ENCODE results near the gene DENND2D.

The DENND2D gene

DNA sequence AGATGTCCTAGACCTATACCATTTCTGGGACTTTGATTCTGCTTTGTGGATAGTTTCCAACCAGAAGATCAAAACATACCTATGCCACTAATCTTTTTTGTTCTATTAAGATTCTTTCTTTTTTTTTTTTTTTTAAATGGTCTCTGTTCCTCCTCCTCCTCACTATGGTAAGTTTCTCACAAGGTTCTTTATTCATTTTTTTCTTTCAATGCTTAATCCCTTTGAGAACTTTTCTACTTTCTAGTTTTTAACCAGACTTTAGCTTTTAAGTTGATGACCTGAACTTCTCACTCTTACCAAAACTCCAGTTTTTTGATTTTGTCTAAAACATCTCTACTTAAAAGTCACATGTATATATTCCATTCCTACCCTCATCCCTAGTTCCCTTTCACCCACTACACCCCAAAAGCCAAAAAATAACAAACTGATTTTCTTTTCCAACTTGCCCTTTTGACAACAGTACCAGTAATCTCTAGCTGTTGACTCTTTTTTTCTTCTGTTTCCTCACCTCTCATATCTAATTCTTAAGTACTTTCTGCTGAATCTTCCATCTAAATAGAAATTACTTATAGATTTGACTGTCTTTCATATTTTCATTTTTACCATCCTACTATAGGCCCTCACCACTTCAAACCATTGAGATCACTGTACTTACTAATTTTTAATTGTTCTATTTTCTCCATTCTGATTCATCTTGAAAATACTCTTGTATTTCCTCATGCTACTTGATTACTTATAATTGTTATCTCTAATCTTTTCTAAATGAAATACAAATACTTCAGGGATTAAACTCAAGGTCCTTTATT lies 54.3 kb downstream of the DENND2D start:
- no peaks in the 10 kb centered on the region for H3K9me3 ChIP-seq (ENCODE audit: severe bottlenecking)
- no peak overlapping the region for H3K4me3 ChIP-seq (ENCODE audit: severe bottlenecking)
- DNase-seq (ENCODE audit: low spot score) (no peak), ATAC-seq (ENCODE audit: low read depth) (no peak)
- peaks cover 47% of the 10 kb centered on the region for H3K36me3 ChIP-seq (ENCODE audit: low read depth)
- H3K27ac ChIP-seq (ENCODE audit: poor library complexity, severe bottlenecking): no peak overlapping the region
- TF ChIP-seq, protein P1, sequence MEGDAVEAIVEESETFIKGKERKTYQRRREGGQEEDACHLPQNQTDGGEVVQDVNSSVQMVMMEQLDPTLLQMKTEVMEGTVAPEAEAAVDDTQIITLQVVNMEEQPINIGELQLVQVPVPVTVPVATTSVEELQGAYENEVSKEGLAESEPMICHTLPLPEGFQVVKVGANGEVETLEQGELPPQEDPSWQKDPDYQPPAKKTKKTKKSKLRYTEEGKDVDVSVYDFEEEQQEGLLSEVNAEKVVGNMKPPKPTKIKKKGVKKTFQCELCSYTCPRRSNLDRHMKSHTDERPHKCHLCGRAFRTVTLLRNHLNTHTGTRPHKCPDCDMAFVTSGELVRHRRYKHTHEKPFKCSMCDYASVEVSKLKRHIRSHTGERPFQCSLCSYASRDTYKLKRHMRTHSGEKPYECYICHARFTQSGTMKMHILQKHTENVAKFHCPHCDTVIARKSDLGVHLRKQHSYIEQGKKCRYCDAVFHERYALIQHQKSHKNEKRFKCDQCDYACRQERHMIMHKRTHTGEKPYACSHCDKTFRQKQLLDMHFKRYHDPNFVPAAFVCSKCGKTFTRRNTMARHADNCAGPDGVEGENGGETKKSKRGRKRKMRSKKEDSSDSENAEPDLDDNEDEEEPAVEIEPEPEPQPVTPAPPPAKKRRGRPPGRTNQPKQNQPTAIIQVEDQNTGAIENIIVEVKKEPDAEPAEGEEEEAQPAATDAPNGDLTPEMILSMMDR (IDR thresholded peaks at IDR 0.05; ENCODE audit: poor library complexity, severe bottlenecking): no peak
- peaks cover 12% of the 10 kb centered on the region for H3K4me1 ChIP-seq (ENCODE audit: insufficient read depth, poor library complexity, severe bottlenecking)
- H3K27me3 ChIP-seq (ENCODE audit: insufficient read depth, poor library complexity, severe bottlenecking): no peaks in the 10 kb centered on the region

DNA sequence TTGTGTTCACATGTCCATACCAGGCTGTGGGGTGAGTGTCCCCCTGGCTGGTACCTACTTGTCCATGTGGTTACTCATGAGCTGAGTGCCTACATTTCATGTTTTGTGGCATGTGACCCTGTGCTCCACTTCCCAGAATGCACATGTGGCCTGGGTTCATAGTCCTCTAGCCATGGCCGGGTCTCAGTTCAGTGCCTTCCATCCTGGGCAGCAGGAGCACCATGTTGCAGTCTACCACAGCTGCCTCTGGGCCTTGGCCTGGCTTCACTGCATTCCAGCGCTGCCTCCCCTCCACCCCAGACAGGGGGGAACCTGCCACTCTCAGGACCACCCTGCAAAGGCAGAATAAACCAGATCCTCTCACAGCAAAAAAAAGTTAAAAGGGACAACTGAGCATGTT lies 54.9 kb downstream of the DENND2D start:
- Histone ChIP-seq H3K4me3 (ENCODE audit: severe bottlenecking) (no peak overlapping the region), H3K27me3 (ENCODE audit: insufficient read depth, poor library complexity, severe bottlenecking) (no peaks in the 10 kb centered on the region), H3K36me3 (ENCODE audit: low read depth) (peaks cover 40% of the 10 kb centered on the region), H3K4me1 (ENCODE audit: insufficient read depth, poor library complexity, severe bottlenecking) (peaks cover 15% of the 10 kb centered on the region), H3K27ac (ENCODE audit: poor library complexity, severe bottlenecking) (no peak overlapping the region), H3K9me3 (ENCODE audit: severe bottlenecking) (no peaks in the 10 kb centered on the region)
- TF ChIP-seq, protein P1 (IDR thresholded peaks at IDR 0.05; ENCODE audit: poor library complexity, severe bottlenecking): no peak
- DNase-seq (ENCODE audit: low spot score): no peak
- no peak for ATAC-seq (ENCODE audit: low read depth)

DNA sequence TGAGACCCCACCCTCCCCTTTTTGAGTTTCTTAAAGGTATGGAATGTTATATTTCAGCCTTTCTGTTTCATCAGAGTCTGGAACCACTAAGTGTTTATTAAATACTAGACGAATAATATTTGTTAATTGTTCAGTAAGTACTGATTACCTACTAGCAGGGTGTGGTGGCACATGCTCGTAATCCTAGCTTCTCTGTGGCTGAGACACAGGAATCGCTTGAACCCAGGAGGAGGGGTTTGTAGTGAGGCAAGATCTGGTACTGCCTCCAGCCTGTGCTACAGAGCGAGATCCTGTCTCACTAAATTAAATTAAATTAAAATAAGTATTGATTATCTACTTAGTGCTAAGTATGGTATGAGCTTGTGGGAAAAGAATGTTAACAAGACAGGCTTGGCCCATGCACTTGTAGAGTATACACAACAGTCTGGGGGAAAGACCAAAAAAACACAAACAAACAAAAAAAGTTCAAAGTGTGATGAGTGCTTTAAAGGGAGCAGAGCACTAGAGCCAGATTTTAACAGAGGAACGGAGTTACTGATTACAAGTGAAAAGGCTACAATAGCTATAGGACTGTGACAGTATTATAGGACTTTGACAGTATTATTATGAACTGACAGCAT lies 58.0 kb downstream of the DENND2D start:
- DNase-seq (ENCODE audit: low spot score): no peak
- Histone ChIP-seq H3K27me3 (ENCODE audit: insufficient read depth, poor library complexity, severe bottlenecking) (no peaks in the 10 kb centered on the region), H3K27ac (ENCODE audit: poor library complexity, severe bottlenecking) (no peak overlapping the region), H3K36me3 (ENCODE audit: low read depth) (peaks cover 21% of the 10 kb centered on the region), H3K4me1 (ENCODE audit: insufficient read depth, poor library complexity, severe bottlenecking) (peaks cover 20% of the 10 kb centered on the region), H3K9me3 (ENCODE audit: severe bottlenecking) (no peaks in the 10 kb centered on the region), H3K4me3 (ENCODE audit: severe bottlenecking) (no peak overlapping the region)
- ATAC-seq (ENCODE audit: low read depth): no peak
- TF ChIP-seq, protein P1 (IDR thresholded peaks at IDR 0.05; ENCODE audit: poor library complexity, severe bottlenecking): no peak

DNA sequence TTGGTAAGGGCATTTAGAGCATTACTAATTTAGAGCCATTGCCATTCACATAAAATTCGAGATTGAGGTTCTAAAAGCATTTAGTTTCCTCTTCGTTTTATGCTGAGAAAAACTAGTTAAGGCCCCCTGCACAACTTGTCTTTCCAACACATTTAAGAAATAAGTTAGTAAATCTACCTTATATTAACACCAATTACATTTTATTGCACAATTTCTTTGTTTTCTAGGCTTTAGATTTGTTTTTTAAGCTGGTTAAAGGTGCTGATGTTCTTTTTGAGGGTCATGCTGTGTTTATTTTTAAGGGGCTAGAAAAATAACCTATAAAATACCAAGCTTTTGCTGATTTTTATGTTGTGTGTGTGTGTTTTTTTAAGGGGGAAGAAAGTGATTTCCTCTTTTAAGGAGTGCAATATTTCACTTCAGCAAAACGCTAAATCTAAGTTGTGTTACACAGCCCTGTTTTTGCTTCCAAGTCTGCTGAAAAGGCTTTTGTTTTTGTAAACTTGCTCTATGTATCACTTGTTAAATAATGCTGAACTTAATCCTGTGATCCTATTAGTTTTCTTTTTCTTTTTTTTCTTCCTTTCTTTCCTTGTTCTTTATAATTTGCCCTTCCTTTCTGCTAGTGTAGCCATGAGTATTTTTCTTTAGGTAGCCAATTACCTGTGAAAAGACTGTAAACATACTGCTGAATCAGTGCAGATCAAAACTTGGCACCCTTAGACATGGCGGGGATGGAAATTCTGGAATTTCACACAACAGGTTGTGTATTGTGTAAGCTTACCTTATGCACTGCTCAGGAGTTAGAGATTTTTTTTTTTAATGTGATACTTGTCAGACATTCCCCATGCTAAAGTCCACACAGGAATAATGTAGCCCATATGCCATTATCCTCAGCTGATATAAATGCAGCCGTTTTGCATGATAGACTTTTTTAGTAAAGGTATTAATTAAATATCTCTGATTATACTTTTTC lies 58.9 kb downstream of the DENND2D start:
- no peaks in the 10 kb centered on the region for H3K27me3 ChIP-seq (ENCODE audit: insufficient read depth, poor library complexity, severe bottlenecking)
- H3K27ac ChIP-seq (ENCODE audit: poor library complexity, severe bottlenecking): no peak overlapping the region
- peak overlapping the region; percentile 86 for H3K4me3 ChIP-seq (ENCODE audit: severe bottlenecking)
- DNase-seq (ENCODE audit: low spot score) (no peak), ATAC-seq (ENCODE audit: low read depth) (no peak)
- H3K36me3 ChIP-seq (ENCODE audit: low read depth): peaks cover 17% of the 10 kb centered on the region
- TF ChIP-seq, protein P1 (IDR thresholded peaks at IDR 0.05; ENCODE audit: poor library complexity, severe bottlenecking): no peak
- peaks cover 20% of the 10 kb centered on the region for H3K4me1 ChIP-seq (ENCODE audit: insufficient read depth, poor library complexity, severe bottlenecking)
- no peaks in the 10 kb centered on the region for H3K9me3 ChIP-seq (ENCODE audit: severe bottlenecking)

All from RWPE2 (cell line).